Measurements from ENCODE around the gene MPPED1.

The MPPED1 gene

GRCh38 chr22:43554259-43554636 is 142.4 kb downstream of the MPPED1 start:
- no peak for DNase-seq (ENCODE audit: low read depth)
- H3K4me3 ChIP-seq (replicated peaks; ENCODE audit: low read depth, low read length) = no peak overlapping the region
- no peak for TF ChIP-seq CTCF (IDR thresholded peaks at IDR 0.05; ENCODE audit: low read length, missing control alignments)

GRCh38 chr22:43554694-43555365 is 143.0 kb downstream of the MPPED1 start:
- H3K4me3 ChIP-seq (replicated peaks; ENCODE audit: low read depth, low read length) = no peak overlapping the region
- DNase-seq (ENCODE audit: low read depth) = no peak
- no peak for TF ChIP-seq CTCF (IDR thresholded peaks at IDR 0.05; ENCODE audit: low read length, missing control alignments)

GRCh38 chr22:43555561-43556515 is 144.0 kb downstream of the MPPED1 start:
- TF ChIP-seq CTCF (IDR thresholded peaks at IDR 0.05; ENCODE audit: low read length, missing control alignments) = no peak
- no peak overlapping the region for H3K4me3 ChIP-seq (replicated peaks; ENCODE audit: low read depth, low read length)
- DNase-seq (ENCODE audit: low read depth) = no peak
